MCF 10A (cell line): ENCODE results near the gene HOXA4. TPM values are rescaled to one million over a fixed set of nuclear protein-coding genes. Genes with fewer than 3 reads are reported as not detected.
A peak's percentile ranks its signal among the peaks of the same experiment; 100 is the strongest.

Source experiments
- BruUV-seq: library from RNA; stranded (reverse); fragments of 400-500 nt; replicated peaks from 2 replicates; lab custom pipeline; 2021; lab: Mats Ljungman, UMichigan
- CTCF ChIA-PET: fragments of 300-600 bp; sonication (Branson Sonifier 250); formaldehyde crosslinking; extraction: SDS; loops from one replicate; lab custom pipeline; 2021; ENCODE audit warnings: antibody characterized with exemption, inconsistent platforms; lab: Yijun Ruan, JAX
- POLR2A ChIA-PET: fragments of 300-600, 350-650 bp; sonication (Branson Sonifier 250); formaldehyde crosslinking; extraction: SDS; loops from one replicate; lab custom pipeline; 2020; ENCODE audit warnings: antibody characterized with exemption, inconsistent platforms; lab: Yijun Ruan, JAX
- DNase-seq: peaks from one replicate; pipeline ENCODE4 v3.0.0-alpha.2; 2018; ENCODE audit not compliant: unreplicated experiment
- H3K27ac Mint-ChIP-seq: one replicate; pipeline ENCODE4 v1.8.0; 2022; ENCODE audit warnings: mild to moderate bottlenecking, low read depth, mixed read lengths; ENCODE audit not compliant: unreplicated experiment
- H3K27me3 Mint-ChIP-seq: one replicate; pipeline ENCODE4 v1.8.0; 2022; ENCODE audit warnings: mixed read lengths; ENCODE audit not compliant: insufficient read depth, unreplicated experiment
- H3K36me3 Mint-ChIP-seq: one replicate; pipeline ENCODE4 v1.8.0; 2022; ENCODE audit warnings: mild to moderate bottlenecking, moderate library complexity, mixed read lengths; ENCODE audit not compliant: insufficient read depth, unreplicated experiment
- H3K4me1 Mint-ChIP-seq: one replicate; pipeline ENCODE4 v1.8.0; 2022; ENCODE audit warnings: mixed read lengths; ENCODE audit not compliant: insufficient read depth, unreplicated experiment
- H3K4me3 Mint-ChIP-seq: one replicate; pipeline ENCODE4 v1.8.0; 2022; ENCODE audit warnings: mild to moderate bottlenecking, moderate library complexity, mixed read lengths; ENCODE audit not compliant: unreplicated experiment
- H3K9me3 Mint-ChIP-seq: one replicate; pipeline ENCODE4 v1.8.0; 2022; ENCODE audit warnings: mixed read lengths; ENCODE audit not compliant: unreplicated experiment
- intact Hi-C: fragments of 100-400 bp; cut with micrococcal nuclease; formaldehyde crosslinking; loops from 2 replicates; pipeline ENCODE4 v1.14.1; 2022
- total RNA-seq: library from RNA; stranded (reverse); gene quantifications from 2 replicates; pipeline ENCODE4 v1.2.3, GENCODE V29; 2022
- TF ChIP-seq, protein P1 (sequence below): fragments of 200-600 bp; IDR thresholded peaks from one replicate; pipeline ENCODE4 v1.8.0; 2022; ENCODE audit warnings: antibody characterized with exemption, mild to moderate bottlenecking; ENCODE audit not compliant: unreplicated experiment

HOXA4 gene
- total RNA-seq, 1 experiment from 2014 or later: 2.6 TPM

- ChIA-PET POLR2A (interaction anchor here (0.6 to 15.3 kb wide), 19 partner anchors 9 to 906 kb away, joined by 3 to 238 read pairs (median 3); partner anchors contain the start of genes HOXA1, HOXA4 and SKAP2), CTCF (interaction anchor here (0.5 to 2.1 kb wide), 16 partner anchors 11 to 430 kb away, joined by 3 to 9 read pairs (median 5); partner anchors contain the start of genes HOXA4 and HOXA5)
- Mint-ChIP-seq H3K27me3 (no peaks in the 10 kb centered on the region), H3K36me3 (peaks cover 41% of the 10 kb centered on the region), H3K9me3 (no peaks in the 10 kb centered on the region), H3K27ac (peak overlapping the region; percentile 90), H3K4me3 (peak overlapping the region; percentile 80), H3K4me1 (peaks cover 25% of the 10 kb centered on the region)
- TF ChIP-seq, protein P1, sequence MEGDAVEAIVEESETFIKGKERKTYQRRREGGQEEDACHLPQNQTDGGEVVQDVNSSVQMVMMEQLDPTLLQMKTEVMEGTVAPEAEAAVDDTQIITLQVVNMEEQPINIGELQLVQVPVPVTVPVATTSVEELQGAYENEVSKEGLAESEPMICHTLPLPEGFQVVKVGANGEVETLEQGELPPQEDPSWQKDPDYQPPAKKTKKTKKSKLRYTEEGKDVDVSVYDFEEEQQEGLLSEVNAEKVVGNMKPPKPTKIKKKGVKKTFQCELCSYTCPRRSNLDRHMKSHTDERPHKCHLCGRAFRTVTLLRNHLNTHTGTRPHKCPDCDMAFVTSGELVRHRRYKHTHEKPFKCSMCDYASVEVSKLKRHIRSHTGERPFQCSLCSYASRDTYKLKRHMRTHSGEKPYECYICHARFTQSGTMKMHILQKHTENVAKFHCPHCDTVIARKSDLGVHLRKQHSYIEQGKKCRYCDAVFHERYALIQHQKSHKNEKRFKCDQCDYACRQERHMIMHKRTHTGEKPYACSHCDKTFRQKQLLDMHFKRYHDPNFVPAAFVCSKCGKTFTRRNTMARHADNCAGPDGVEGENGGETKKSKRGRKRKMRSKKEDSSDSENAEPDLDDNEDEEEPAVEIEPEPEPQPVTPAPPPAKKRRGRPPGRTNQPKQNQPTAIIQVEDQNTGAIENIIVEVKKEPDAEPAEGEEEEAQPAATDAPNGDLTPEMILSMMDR: no peak
- intact Hi-C loops: loop anchor here (1.0 kb wide), 1 partner anchor 11 kb away; no protein-coding TSS in a partner anchor
- DNase-seq: peak; percentile 73
- BruUV-seq: no TSS peak
Measured at GRCh38 chr7:27110186-27111031, 20.1 kb downstream of the HOXA4 start.

- intact Hi-C loops: no loop called here
- Mint-ChIP-seq H3K27ac (no peak overlapping the region), H3K4me1 (peaks cover 24% of the 10 kb centered on the region), H3K36me3 (peaks cover 41% of the 10 kb centered on the region), H3K4me3 (peak overlapping the region; percentile 23), H3K9me3 (no peaks in the 10 kb centered on the region), H3K27me3 (no peaks in the 10 kb centered on the region)
- TF ChIP-seq, protein P1: no peak
- ChIA-PET POLR2A (interaction anchor here (0.6 to 15.3 kb wide), 10 partner anchors 9 to 1582 kb away, joined by 3 to 238 read pairs (median 4); partner anchors contain the start of genes HOXA1 and SKAP2), CTCF (interaction anchor here (0.6 to 2.1 kb wide), 12 partner anchors 10 to 430 kb away, joined by 3 to 9 read pairs (median 5); partner anchors contain the start of genes HOXA4 and HOXA5)
- no peak for DNase-seq
- BruUV-seq: no TSS peak
Measured at GRCh38 chr7:27109466-27110185, 20.9 kb downstream of the HOXA4 start.

DNA sequence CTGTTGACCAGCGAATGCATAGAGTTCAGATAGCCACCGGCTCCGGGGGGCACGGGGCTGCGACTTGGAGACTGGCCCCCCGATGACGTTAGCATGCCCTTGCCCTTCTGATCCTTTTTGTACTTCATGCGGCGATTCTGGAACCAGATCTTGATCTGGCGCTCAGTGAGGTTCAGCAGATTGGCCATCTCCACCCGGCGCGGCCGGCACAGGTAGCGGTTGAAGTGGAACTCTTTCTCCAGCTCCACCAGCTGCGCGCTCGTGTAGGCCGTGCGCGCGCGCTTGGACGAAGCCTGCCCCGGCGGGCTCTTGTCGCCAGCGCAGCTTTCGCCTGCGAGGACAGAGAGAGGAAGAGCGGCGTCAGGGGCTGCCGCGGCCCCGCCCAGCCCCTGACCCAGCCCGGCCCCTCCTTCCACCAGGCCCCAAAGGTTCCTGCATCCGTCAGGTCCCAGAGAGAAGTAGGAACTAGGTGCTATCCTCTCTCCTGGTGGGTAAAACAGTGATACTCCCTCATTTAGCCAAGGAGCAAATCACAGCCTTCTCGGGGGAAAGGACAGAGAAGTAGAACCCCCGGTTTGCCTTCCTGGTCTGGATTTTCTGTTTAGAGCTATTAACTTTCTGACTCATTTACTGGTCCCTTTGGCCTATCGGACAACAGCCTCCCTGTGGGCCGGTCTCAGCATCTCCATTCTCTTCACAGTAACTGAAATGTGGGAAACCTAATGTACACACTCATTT lies 22.0 kb downstream of the HOXA4 start:
- TF ChIP-seq, protein P1: no peak
- ChIA-PET CTCF (interaction anchor here (0.7 to 2.1 kb wide), 7 partner anchors 9 to 249 kb away, joined by 3 to 8 read pairs (median 4); partner anchors contain the start of genes HOXA4 and HOXA5), POLR2A (interaction anchor here (0.6 to 15.3 kb wide), 10 partner anchors 10 to 252 kb away, joined by 3 to 238 read pairs (median 4); partner anchors contain the start of genes HOXA1 and SKAP2)
- intact Hi-C loops: no loop called here
- Mint-ChIP-seq H3K4me3 (peak overlapping the region; percentile 87), H3K4me1 (peaks cover 28% of the 10 kb centered on the region), H3K27ac (peak overlapping the region; percentile 99), H3K36me3 (peaks cover 39% of the 10 kb centered on the region), H3K27me3 (no peaks in the 10 kb centered on the region), H3K9me3 (no peaks in the 10 kb centered on the region)
- BruUV-seq: no TSS peak
- DNase-seq: peak; percentile 59
